Measurements from ENCODE around the gene CFB. TPM values are rescaled to one million over a fixed set of nuclear protein-coding genes. Genes with fewer than 3 reads are reported as not detected.
A peak's percentile ranks its signal among the peaks of the same experiment; 100 is the strongest.

CFB gene
- total and polyA plus RNA-seq, 2 of the 13 experiments (the other 11 are each of a cell fraction or from before 2014, with no cell fraction given) = 171 to 513 TPM

DNA sequence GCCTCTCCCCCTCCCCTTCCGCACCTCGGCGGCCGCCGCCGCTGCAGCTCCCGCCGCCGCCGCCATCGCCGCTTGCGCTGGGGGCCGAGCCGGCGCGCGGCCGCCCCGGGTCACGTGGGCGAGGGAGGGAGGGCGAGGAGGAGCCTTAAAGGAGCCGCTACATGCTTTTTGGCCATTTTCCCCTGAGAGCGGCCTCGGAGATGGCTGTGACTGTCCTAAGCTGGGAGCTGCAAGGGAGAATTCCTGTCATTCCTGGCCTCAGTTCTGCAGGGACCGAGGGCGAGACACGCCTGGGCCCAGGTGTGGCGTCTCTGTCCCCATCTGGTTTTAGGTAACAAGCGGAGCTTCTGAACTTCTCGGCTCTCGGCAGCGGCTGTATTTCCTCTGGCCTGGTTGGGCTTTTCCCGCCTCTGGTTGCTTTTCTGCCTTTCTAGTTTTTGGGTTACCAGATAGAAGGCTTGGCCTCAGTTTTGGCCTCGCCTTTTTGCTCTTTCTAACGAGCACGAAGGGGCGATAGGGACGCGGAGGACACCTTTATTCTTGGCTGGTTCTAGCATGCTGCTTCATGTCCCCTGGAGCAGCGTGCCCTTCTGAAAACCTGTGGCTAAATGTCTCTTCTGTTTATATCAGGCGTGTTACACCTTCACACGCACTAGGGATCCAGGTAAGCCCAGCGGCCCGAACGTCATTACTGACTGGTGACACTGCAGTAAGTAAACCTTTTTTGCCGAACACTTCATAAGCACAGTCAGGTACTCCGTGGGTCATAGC lies 48.1 kb upstream of the CFB start, which contains the start of gene EHMT2:
EHMT2 (minus strand) TSS at position 87 of the 771 bp plus-strand sequence; CDS start at position 66, 21 bp downstream.
- DNase-seq (ENCODE audit: low spot score) = peak; percentile 76
- CTCF ChIA-PET (ENCODE audit: low intra/inter-chr PET ratio, low total read pairs) = no interaction called here
- WGBS (ENCODE audit: low lambda C conversion rate) = 2% methylated on average over 23 of the region's 49 CpGs
- TSS peak; percentile 91 for BruUV-seq (replicated peaks)
- peaks cover 26% of the 10 kb centered on the region for H3K79me2 ChIP-seq (ENCODE audit: insufficient read depth, low read length)
- peak within 1 kb of the TSS; percentile 73 for H3K27ac ChIP-seq (ENCODE audit: extremely low read length, insufficient read depth, low read length)
- ATAC-seq = peak; percentile 70
- peak within 1 kb of the TSS; percentile 98 for H3K4me2 ChIP-seq (ENCODE audit: low read depth, low read length)
- intact Hi-C loops (cut with micrococcal nuclease; ENCODE audit: unreplicated experiment) (loop anchor here (1.0 to 5.0 kb wide), 4 partner anchors 33 to 65 kb away; no protein-coding TSS in a partner anchor), in situ Hi-C loops (cut with HindIII; ENCODE audit: extremely low pct_ligation_motif_present, low pct_unique_long_range_greater_than_20kb) (no loop called here)
- peaks cover 39% of the 10 kb centered on the region for H3K4me1 ChIP-seq (ENCODE audit: insufficient read depth, low read length)
- H3K4me3 ChIP-seq (replicated peaks in 1 of 3; ENCODE audit: insufficient read depth in 1 of 3, low read depth in 2 of 3, low read length in 3 of 3) = peak within 1 kb of the TSS; percentile 89 to 100 (median 96)
- peaks cover 11 to 20% of the 10 kb centered on the region in 2 experiments for H3K36me3 ChIP-seq (replicated peaks in 1 of 2; ENCODE audit: control insufficient read depth in 1 of 2, insufficient read depth in 2 of 2, low read length in 2 of 2)
- no peaks in the 10 kb centered on the region for H3K9me3 ChIP-seq (ENCODE audit: low read length)
- H3K27me3 ChIP-seq (ENCODE audit: control insufficient read depth in 1 of 2, insufficient read depth in 2 of 2, low read length in 2 of 2) = peaks cover 0 to 7% of the 10 kb centered on the region in 2 experiments; a peak in 1 of 5 replicates
- peak within 1 kb of the TSS; percentile 84 for H3K9ac ChIP-seq (ENCODE audit: insufficient read depth, low read depth, low read length)
- no peaks in the 10 kb centered on the region for H4K20me1 ChIP-seq (ENCODE audit: insufficient read depth, low read length)
- peak; percentile 63 for FAIRE-seq
- POLR2A ChIA-PET = interaction anchor here (0.6 to 4.7 kb wide), 26 partner anchors 10 to 1074 kb away, joined by 3 to 41 read pairs (median 6); partner anchors contain the start of genes APOM, C2, C6orf47 and CFB
- H2AFZ ChIP-seq (ENCODE audit: low read length) = peak within 1 kb of the TSS; percentile 66
- TF ChIP-seq ZNF235 (CRISPR knock-in tag; IDR thresholded peaks at IDR 0.05; ENCODE audit: borderline replicate concordance) = no peak
- no peak for TF ChIP-seq ZNF543 (CRISPR knock-in tag; IDR thresholded peaks at IDR 0.05)
- TF ChIP-seq BRD4 (CRISPR knock-in tag; IDR thresholded peaks at IDR 0.05) = no peak
- no peak for TF ChIP-seq HHEX (CRISPR knock-in tag; IDR thresholded peaks at IDR 0.05)
- TF ChIP-seq WIZ (CRISPR knock-in tag; IDR thresholded peaks at IDR 0.05) = no peak
- TF ChIP-seq GATA4 (IDR thresholded peaks at IDR 0.05; ENCODE audit: borderline replicate concordance, low read depth) = no peak
- peak; percentile 75; the same call in 1 of the 2 replicates for TF ChIP-seq ZNF333 (CRISPR knock-in tag; IDR thresholded peaks at IDR 0.05; ENCODE audit: borderline replicate concordance)
- TF ChIP-seq, protein P1, sequence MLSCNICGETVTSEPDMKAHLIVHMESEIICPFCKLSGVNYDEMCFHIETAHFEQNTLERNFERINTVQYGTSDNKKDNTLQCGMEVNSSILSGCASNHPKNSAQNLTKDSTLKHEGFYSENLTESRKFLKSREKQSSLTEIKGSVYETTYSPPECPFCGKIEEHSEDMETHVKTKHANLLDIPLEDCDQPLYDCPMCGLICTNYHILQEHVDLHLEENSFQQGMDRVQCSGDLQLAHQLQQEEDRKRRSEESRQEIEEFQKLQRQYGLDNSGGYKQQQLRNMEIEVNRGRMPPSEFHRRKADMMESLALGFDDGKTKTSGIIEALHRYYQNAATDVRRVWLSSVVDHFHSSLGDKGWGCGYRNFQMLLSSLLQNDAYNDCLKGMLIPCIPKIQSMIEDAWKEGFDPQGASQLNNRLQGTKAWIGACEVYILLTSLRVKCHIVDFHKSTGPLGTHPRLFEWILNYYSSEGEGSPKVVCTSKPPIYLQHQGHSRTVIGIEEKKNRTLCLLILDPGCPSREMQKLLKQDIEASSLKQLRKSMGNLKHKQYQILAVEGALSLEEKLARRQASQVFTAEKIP (CRISPR knock-in tag; IDR thresholded peaks at IDR 0.05; ENCODE audit: borderline replicate concordance) = no peak
- no peak for TF ChIP-seq DNMT1 (CRISPR knock-in tag; IDR thresholded peaks at IDR 0.05)
- no peak for TF ChIP-seq PHB2 (IDR thresholded peaks at IDR 0.05; ENCODE audit: partially characterized antibody)
- TF ChIP-seq HOXA3 (CRISPR knock-in tag; IDR thresholded peaks at IDR 0.05) = peak; percentile 61
- TF ChIP-seq, protein P2, sequence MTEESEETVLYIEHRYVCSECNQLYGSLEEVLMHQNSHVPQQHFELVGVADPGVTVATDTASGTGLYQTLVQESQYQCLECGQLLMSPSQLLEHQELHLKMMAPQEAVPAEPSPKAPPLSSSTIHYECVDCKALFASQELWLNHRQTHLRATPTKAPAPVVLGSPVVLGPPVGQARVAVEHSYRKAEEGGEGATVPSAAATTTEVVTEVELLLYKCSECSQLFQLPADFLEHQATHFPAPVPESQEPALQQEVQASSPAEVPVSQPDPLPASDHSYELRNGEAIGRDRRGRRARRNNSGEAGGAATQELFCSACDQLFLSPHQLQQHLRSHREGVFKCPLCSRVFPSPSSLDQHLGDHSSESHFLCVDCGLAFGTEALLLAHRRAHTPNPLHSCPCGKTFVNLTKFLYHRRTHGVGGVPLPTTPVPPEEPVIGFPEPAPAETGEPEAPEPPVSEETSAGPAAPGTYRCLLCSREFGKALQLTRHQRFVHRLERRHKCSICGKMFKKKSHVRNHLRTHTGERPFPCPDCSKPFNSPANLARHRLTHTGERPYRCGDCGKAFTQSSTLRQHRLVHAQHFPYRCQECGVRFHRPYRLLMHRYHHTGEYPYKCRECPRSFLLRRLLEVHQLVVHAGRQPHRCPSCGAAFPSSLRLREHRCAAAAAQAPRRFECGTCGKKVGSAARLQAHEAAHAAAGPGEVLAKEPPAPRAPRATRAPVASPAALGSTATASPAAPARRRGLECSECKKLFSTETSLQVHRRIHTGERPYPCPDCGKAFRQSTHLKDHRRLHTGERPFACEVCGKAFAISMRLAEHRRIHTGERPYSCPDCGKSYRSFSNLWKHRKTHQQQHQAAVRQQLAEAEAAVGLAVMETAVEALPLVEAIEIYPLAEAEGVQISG (CRISPR knock-in tag; IDR thresholded peaks at IDR 0.05) = peak; percentile 69; the same call in 1 of the 2 replicates
- TF ChIP-seq ARID2 (CRISPR knock-in tag; IDR thresholded peaks at IDR 0.05; ENCODE audit: borderline replicate concordance) = no peak
- TF ChIP-seq ZNF607 (CRISPR knock-in tag; IDR thresholded peaks at IDR 0.05; ENCODE audit: borderline replicate concordance) = no peak
- no peak for TF ChIP-seq ZKSCAN1 (IDR thresholded peaks at IDR 0.05; ENCODE audit: low read length)
